Esophagus squamous epithelium (tissue), 5 donors: ENCODE data around the gene MAMSTR. TPM values are rescaled to one million over a fixed set of nuclear protein-coding genes. Genes with fewer than 3 reads are reported as not detected.
A peak's percentile ranks its signal among the peaks of the same experiment; 100 is the strongest.

Source experiments
- DNase-seq: peaks from one replicate; lab custom pipeline; 2025; lab: John Stamatoyannopoulos, UW
- H3K27ac ChIP-seq, 4 donors: fragments of 200-600 bp; sonication (generic); one replicate each; pipeline ENCODE4 v1.5.1; 2016 to 2019; ENCODE audit warnings: mild to moderate bottlenecking in 1 of 4
- H3K27me3 ChIP-seq, 4 donors: fragments of 200-600 bp; sonication (generic); 1 replicate in 3 of 4; 2 replicates in 1 of 4; pipeline versions ENCODE4 v1.5.1 to v1.6.0; 2017 to 2021; ENCODE audit warnings: antibody characterized with exemption in 1 of 4
- H3K36me3 ChIP-seq, 3 donors: fragments of 200-600 bp; sonication (generic); one replicate each; pipeline ENCODE4 v1.5.1; 2016 to 2019
- H3K4me1 ChIP-seq, 3 donors: fragments of 200-600 bp; sonication (generic); one replicate each; pipeline ENCODE4 v1.5.1; 2017 to 2019
- H3K4me3 ChIP-seq, 4 donors: fragments of 200-600 bp; sonication (generic); 1 replicate in 3 of 4; 2 replicates in 1 of 4; pipeline ENCODE4 v1.5.1; 2016 to 2019; ENCODE audit warnings: mild to moderate bottlenecking in 2 of 4, moderate library complexity in 1 of 4
- H3K9me3 ChIP-seq, 3 donors: fragments of 200-600 bp; sonication (generic); one replicate each; pipeline ENCODE4 v1.5.1; 2016 to 2019
- POLR2A ChIP-seq, 4 donors: fragments of 450-650 bp; IDR thresholded peaks; one replicate each; pipeline ENCODE4 v1.6.1; 2017; ENCODE audit warnings: antibody characterized with exemption in 4 of 4, mild to moderate bottlenecking in 4 of 4, moderate library complexity in 3 of 4
- WGBS, 2 donors: methylation state at CpG; one replicate each; pipeline ENCODE4 v1.1.5; 2018; 5-methylcytosine and 5-hydroxymethylcytosine counted together
- intact Hi-C: fragments of 100-400 bp; cut with DNase I; formaldehyde crosslinking; loops from one replicate; pipeline ENCODE4 v1.15.0; 2022
- total RNA-seq, 4 donors: library from RNA; depleted of rRNA; stranded (reverse); fragments of >200 nt; gene quantifications; one replicate each; pipeline ENCODE4 v1.1.0, GENCODE V29; 2016
- TF ChIP-seq, protein P1 (sequence below), 6 experiments: fragments of 450-650 bp in 4 of 6; fragments of 200-600 bp in 2 of 6; sonication (generic) in 2 of 6; IDR thresholded peaks; one replicate each; pipeline ENCODE4 v1.5.1; 2016 to 2019; ENCODE audit warnings: antibody characterized with exemption in 6 of 6, mild to moderate bottlenecking in 4 of 6, moderate library complexity in 4 of 6
- donor health status: DM: yes; HTN: yes; CAD: no.

MAMSTR gene
- total RNA-seq, 4 donors from 2014 or later = 0.57 to 2.0 TPM; not detected in 2

DNA sequence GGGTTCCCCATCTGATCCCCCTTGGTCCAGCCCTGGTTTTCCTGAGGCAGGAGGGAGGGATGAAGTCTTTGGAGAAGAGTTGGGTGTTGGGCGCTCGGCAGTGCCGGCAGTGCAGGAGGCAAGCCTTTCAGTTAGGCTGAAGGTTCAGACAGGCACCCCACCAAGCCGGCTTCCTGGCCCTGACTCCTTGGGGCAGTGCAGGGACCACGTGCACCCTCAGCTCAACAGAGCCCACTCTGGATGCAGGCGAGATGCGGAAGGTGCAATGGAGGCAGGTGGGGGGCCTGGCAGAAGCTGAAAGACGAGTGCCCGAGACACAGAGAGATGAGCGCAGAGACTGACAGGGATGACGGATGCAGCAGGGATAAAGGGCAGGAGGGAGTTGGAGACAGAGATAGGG, 11.1 kb downstream of the MAMSTR start:
- Histone ChIP-seq H3K4me1 (peaks cover 8 to 9% (median 8%) of the 10 kb centered on the region in 3 donors), H3K27ac (no peak overlapping the region), H3K36me3 (peaks cover 0 to 26% (median 0%) of the 10 kb centered on the region in 3 donors), H3K4me3 (no peak overlapping the region), H3K9me3 (no peaks in the 10 kb centered on the region), H3K27me3 (no peaks in the 10 kb centered on the region)
- intact Hi-C loops = no loop called here
- WGBS, 2 donors = 62 to 76% methylated on average over 9 to 10 of the region's 11 CpGs
- TF ChIP-seq, protein P1, sequence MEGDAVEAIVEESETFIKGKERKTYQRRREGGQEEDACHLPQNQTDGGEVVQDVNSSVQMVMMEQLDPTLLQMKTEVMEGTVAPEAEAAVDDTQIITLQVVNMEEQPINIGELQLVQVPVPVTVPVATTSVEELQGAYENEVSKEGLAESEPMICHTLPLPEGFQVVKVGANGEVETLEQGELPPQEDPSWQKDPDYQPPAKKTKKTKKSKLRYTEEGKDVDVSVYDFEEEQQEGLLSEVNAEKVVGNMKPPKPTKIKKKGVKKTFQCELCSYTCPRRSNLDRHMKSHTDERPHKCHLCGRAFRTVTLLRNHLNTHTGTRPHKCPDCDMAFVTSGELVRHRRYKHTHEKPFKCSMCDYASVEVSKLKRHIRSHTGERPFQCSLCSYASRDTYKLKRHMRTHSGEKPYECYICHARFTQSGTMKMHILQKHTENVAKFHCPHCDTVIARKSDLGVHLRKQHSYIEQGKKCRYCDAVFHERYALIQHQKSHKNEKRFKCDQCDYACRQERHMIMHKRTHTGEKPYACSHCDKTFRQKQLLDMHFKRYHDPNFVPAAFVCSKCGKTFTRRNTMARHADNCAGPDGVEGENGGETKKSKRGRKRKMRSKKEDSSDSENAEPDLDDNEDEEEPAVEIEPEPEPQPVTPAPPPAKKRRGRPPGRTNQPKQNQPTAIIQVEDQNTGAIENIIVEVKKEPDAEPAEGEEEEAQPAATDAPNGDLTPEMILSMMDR (IDR thresholded peaks at IDR 0.05) = no peak
- no peak for TF ChIP-seq POLR2A (IDR thresholded peaks at IDR 0.05)
- DNase-seq = no peak

DNA sequence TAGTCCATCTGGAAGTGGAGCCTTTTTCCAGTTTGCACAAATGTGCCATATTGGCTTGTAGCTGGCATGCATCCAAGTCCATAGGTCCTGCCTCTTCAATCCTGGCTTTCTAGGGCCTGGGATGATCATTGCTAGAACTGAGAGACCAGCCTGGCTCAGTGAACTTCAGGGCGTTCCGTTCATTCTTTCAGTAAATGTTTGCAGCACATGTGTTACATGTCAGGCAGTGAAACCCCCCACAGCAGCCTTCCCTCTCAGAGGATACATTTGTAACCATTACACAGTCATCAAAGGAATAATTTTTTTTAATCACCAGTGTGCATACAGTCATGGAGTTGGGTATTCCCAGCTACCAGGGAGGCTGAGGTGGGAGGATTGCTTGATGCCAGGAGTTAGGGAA, 14.1 kb downstream of the MAMSTR start:
- H3K36me3 ChIP-seq = peaks cover 0 to 54% (median 0%) of the 10 kb centered on the region in 3 donors
- no peak for TF ChIP-seq POLR2A (IDR thresholded peaks at IDR 0.05)
- TF ChIP-seq, protein P1 (IDR thresholded peaks at IDR 0.05) = no peak
- DNase-seq = no peak
- WGBS, 2 donors = 50 to 78% methylated on average over 2 of the region's 2 CpGs
- H3K4me1 ChIP-seq = no peaks in the 10 kb centered on the region
- no peaks in the 10 kb centered on the region for H3K9me3 ChIP-seq
- no peaks in the 10 kb centered on the region for H3K27me3 ChIP-seq
- intact Hi-C loops = no loop called here
- H3K4me3 ChIP-seq = no peak overlapping the region
- H3K27ac ChIP-seq = no peak overlapping the region

DNA sequence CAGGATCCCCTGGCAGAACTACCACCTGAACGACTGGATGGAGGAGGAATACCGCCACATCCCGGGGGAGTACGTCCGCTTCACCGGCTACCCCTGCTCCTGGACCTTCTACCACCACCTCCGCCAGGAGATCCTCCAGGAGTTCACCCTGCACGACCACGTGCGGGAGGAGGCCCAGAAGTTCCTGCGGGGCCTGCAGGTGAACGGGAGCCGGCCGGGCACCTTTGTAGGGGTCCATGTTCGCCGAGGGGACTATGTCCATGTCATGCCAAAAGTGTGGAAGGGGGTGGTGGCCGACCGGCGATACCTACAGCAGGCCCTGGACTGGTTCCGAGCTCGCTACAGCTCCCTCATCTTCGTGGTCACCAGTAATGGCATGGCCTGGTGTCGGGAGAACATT, 16.2 kb downstream of the MAMSTR start:
- no peak overlapping the region for H3K27ac ChIP-seq
- H3K9me3 ChIP-seq = no peaks in the 10 kb centered on the region
- intact Hi-C loops = no loop called here
- H3K27me3 ChIP-seq = no peaks in the 10 kb centered on the region
- no peak for DNase-seq
- no peak overlapping the region for H3K4me3 ChIP-seq
- peaks cover 0 to 54% (median 0%) of the 10 kb centered on the region in 3 donors for H3K36me3 ChIP-seq
- WGBS, 2 donors = 92 to 94% methylated on average over 6 to 11 of the region's 23 CpGs
- H3K4me1 ChIP-seq = peaks cover 0 to 12% (median 0%) of the 10 kb centered on the region in 3 donors
- TF ChIP-seq POLR2A (IDR thresholded peaks at IDR 0.05) = no peak
- TF ChIP-seq, protein P1 (IDR thresholded peaks at IDR 0.05) = no peak

DNA sequence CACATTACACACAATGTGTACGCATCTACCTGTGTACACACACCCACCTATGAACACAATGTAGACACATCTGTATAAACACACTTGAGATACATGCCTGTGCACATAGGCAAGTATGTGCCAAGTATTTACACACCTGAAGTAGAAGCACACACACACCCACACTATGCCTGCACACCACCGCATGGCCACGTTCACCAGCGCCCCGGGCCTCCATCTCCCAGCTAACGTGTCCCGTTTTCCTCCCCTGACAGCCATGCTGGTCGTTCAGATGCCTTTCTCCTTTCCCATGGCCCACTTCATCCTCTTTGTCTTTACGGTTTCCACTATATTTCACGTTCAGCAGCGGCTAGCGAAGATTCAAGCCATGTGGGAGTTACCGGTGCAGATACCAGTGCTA, 16.8 kb downstream of the MAMSTR start:
- no peaks in the 10 kb centered on the region for H3K27me3 ChIP-seq
- no peak for DNase-seq
- no peak for TF ChIP-seq POLR2A (IDR thresholded peaks at IDR 0.05)
- TF ChIP-seq, protein P1 (IDR thresholded peaks at IDR 0.05) = no peak
- intact Hi-C loops = no loop called here
- no peak overlapping the region for H3K4me3 ChIP-seq
- no peak overlapping the region for H3K27ac ChIP-seq
- H3K4me1 ChIP-seq = peaks cover 0 to 18% (median 3%) of the 10 kb centered on the region in 3 donors
- no peaks in the 10 kb centered on the region for H3K9me3 ChIP-seq
- peaks cover 0 to 54% (median 0%) of the 10 kb centered on the region in 3 donors for H3K36me3 ChIP-seq
- WGBS, 2 donors = 83 to 88% methylated on average over 13 of the region's 13 CpGs

DNA sequence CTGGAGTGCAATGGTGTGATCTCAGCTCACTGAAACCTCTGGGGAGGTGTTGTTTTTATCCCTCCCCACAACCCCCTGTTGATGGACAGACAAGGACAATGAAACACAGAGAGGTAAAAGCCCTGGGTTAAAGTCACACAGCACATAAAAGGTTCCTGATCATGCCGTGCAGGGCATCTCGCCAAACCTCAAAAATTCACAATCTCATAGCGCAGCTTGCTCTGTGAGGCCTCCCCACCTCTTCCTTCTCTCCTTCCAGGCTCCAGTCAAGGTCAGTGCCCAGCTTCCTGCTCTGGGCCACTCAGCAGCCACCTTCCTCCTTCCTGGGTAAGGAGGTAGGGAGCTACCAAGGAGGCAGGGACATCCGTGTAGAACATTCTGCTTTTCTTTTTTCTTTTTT, 21.5 kb downstream of the MAMSTR start:
- DNase-seq = no peak
- intact Hi-C loops = no loop called here
- H3K4me3 ChIP-seq = no peak overlapping the region
- H3K9me3 ChIP-seq = no peaks in the 10 kb centered on the region
- H3K4me1 ChIP-seq = peaks cover 0 to 52% (median 12%) of the 10 kb centered on the region in 3 donors
- H3K27me3 ChIP-seq = peaks cover 0 to 22% (median 0%) of the 10 kb centered on the region in 4 donors
- WGBS, 2 donors = 33 to 44% methylated on average over 4 of the region's 4 CpGs
- H3K36me3 ChIP-seq = peaks cover 0 to 23% (median 0%) of the 10 kb centered on the region in 3 donors
- H3K27ac ChIP-seq = peak overlapping the region in 3 of 4 donors; percentile 90 to 97 (median 96)
- TF ChIP-seq, protein P1 (IDR thresholded peaks at IDR 0.05) = no peak
- TF ChIP-seq POLR2A (IDR thresholded peaks at IDR 0.05) = no peak
